ENCODE data around the gene GLRA3.

Gene GLRA3

DNA sequence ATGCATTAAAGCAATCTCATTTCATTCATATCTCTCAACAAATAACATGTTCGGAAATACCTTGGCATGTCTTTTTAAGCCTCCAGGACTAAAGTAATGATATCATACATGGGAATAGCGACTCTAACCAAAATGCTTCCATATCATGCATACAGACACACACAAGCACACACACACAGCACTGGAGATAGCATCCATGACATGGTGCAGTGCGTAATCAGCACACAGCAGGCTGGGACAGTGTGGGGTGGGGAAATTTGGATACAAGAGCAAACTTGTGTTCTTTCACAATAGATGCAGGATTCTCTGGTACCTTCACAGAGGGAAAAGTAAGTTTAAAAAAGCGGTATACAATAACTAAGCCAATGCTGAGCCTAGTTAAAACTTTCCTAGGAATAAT is 174.4 kb downstream of the GLRA3 start:
- TF ChIP-seq, protein P1, sequence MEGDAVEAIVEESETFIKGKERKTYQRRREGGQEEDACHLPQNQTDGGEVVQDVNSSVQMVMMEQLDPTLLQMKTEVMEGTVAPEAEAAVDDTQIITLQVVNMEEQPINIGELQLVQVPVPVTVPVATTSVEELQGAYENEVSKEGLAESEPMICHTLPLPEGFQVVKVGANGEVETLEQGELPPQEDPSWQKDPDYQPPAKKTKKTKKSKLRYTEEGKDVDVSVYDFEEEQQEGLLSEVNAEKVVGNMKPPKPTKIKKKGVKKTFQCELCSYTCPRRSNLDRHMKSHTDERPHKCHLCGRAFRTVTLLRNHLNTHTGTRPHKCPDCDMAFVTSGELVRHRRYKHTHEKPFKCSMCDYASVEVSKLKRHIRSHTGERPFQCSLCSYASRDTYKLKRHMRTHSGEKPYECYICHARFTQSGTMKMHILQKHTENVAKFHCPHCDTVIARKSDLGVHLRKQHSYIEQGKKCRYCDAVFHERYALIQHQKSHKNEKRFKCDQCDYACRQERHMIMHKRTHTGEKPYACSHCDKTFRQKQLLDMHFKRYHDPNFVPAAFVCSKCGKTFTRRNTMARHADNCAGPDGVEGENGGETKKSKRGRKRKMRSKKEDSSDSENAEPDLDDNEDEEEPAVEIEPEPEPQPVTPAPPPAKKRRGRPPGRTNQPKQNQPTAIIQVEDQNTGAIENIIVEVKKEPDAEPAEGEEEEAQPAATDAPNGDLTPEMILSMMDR (IDR thresholded peaks at IDR 0.05; ENCODE audit: insufficient read depth, low read length, poor library complexity, severe bottlenecking), result no peak
- DNase-seq (ENCODE audit: extremely low read depth, insufficient read length), result no peak
- Histone ChIP-seq H3K27me3 (replicated peaks; ENCODE audit: control insufficient read depth, insufficient read depth, low read length) (no peaks in the 10 kb centered on the region), H3K4me3 (replicated peaks; ENCODE audit: low read depth, low read length) (no peak overlapping the region), H3K36me3 (ENCODE audit: control insufficient read depth, insufficient read depth, low read length) (no peaks in the 10 kb centered on the region)

DNA sequence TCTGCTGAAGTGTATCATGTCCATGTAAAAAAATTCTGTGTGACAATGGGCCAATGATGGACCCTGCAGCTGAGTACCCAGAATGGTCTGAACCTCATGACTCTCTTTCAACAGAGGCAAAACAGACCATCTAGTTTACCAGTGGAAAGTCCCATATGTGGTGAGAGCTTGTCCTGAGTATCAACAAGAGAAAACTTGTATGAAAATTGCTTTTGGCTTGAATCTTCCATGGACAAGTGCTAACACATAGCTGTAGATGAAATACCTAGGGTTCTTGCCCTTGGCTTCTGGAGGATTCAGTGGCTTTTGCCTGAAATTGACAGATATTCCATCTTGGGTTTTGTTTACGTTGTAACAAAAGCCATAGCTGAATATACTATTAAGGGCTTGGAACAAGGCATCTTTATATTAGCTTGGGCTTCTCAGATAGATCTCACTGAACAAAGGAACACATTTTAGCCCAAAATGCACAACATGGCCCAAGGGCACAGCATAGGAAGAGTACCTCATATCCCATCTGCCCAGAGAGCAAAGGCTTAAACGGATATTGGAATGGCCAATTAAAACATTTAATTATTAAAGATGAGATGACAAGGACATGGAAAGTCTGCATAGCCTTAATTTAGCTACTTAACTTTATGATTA is 178.2 kb downstream of the GLRA3 start:
- Histone ChIP-seq H3K4me3 (replicated peaks; ENCODE audit: low read depth, low read length) (no peak overlapping the region), H3K36me3 (ENCODE audit: control insufficient read depth, insufficient read depth, low read length) (no peaks in the 10 kb centered on the region), H3K27me3 (replicated peaks; ENCODE audit: control insufficient read depth, insufficient read depth, low read length) (no peaks in the 10 kb centered on the region)
- no peak for DNase-seq (ENCODE audit: extremely low read depth, insufficient read length)
- TF ChIP-seq, protein P1 (IDR thresholded peaks at IDR 0.05; ENCODE audit: insufficient read depth, low read length, poor library complexity, severe bottlenecking), result no peak

DNA sequence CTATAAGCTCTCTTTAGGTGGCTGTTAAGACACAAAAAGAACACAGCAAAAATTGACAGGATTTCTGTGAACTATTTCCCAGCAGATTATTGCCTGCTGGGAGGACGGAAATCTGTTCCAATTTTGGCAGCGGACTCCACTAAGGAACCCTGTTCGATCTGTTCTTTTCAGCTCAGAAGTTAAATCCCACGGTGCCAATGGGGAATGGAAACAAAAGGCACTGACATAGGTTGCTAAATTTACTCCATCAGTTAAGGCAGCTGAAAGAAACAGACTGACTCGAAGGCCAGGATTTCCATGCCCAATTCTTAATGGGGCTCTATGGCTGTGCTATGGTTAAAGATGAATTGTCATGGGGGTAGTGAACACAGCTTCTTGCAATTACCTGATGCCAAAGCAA is 180.2 kb downstream of the GLRA3 start:
- Histone ChIP-seq H3K27me3 (replicated peaks; ENCODE audit: control insufficient read depth, insufficient read depth, low read length) (no peaks in the 10 kb centered on the region), H3K36me3 (ENCODE audit: control insufficient read depth, insufficient read depth, low read length) (no peaks in the 10 kb centered on the region), H3K4me3 (replicated peaks; ENCODE audit: low read depth, low read length) (no peak overlapping the region)
- TF ChIP-seq, protein P1 (IDR thresholded peaks at IDR 0.05; ENCODE audit: insufficient read depth, low read length, poor library complexity, severe bottlenecking), result no peak
- DNase-seq (ENCODE audit: extremely low read depth, insufficient read length), result no peak

DNA sequence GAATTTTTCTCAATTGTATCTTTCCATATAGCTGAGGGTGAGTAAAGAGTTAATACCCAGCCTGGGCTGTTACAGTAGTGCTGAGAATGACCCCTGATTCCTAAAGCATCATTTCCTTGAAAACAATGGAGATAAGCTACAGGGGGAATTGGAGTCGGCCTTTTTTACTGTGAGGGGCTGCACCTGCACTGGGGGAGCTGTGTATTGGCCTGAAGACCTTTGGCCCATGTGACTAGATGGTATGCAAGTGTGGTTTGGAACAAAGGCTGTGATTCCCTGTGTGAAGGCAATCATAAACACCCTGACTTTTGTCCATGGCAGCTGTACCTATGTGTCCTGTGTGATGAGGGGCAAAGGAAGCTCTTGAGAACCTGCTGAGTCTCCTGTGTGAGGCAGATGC is 182.7 kb downstream of the GLRA3 start:
- Histone ChIP-seq H3K27me3 (replicated peaks; ENCODE audit: control insufficient read depth, insufficient read depth, low read length) (no peaks in the 10 kb centered on the region), H3K36me3 (ENCODE audit: control insufficient read depth, insufficient read depth, low read length) (no peaks in the 10 kb centered on the region), H3K4me3 (replicated peaks; ENCODE audit: low read depth, low read length) (no peak overlapping the region)
- DNase-seq (ENCODE audit: extremely low read depth, insufficient read length), result no peak
- TF ChIP-seq, protein P1 (IDR thresholded peaks at IDR 0.05; ENCODE audit: insufficient read depth, low read length, poor library complexity, severe bottlenecking), result no peak

DNA sequence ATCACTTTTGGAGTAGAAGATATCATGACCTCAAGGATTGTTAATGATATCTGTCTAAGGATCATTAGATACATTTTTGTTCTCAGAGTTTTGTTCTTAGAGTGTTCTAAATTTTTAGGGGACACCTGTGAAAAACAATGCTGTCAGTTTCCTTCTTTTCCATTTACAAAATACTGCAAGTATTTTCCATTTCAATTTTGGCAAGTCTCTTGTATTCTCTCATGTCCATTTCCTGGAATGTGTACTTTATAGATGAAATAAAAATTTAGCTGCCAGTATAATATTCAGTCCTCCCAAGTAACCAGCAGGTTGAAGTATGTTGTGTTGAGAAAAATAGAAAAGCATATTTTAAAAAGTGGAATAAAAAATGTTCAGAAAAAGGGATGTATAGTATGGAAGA is 188.9 kb downstream of the GLRA3 start:
- Histone ChIP-seq H3K4me3 (replicated peaks; ENCODE audit: low read depth, low read length) (no peak overlapping the region), H3K36me3 (ENCODE audit: control insufficient read depth, insufficient read depth, low read length) (no peaks in the 10 kb centered on the region), H3K27me3 (replicated peaks; ENCODE audit: control insufficient read depth, insufficient read depth, low read length) (no peaks in the 10 kb centered on the region)
- no peak for DNase-seq (ENCODE audit: extremely low read depth, insufficient read length)
- TF ChIP-seq, protein P1 (IDR thresholded peaks at IDR 0.05; ENCODE audit: insufficient read depth, low read length, poor library complexity, severe bottlenecking), result no peak

DNA sequence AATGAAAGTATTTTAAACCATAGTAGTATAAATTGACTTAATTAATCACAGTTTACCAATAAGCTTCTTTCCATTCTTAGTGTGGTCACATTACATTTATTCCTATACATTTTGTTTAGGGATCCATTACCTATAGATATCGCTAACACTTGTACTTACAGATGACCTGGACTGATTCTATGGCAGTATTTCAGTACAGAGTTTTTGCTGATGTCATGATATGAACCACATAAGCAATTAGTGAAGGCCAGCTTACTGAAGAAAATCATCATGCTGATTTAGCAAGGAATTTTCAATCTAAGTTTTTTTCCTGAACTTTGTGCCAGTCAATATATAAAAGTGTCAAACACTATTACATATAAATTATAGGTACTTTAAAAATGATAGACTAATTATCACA is 193.3 kb downstream of the GLRA3 start:
- TF ChIP-seq, protein P1 (IDR thresholded peaks at IDR 0.05; ENCODE audit: insufficient read depth, low read length, poor library complexity, severe bottlenecking), result no peak
- no peaks in the 10 kb centered on the region for H3K36me3 ChIP-seq (ENCODE audit: control insufficient read depth, insufficient read depth, low read length)
- no peaks in the 10 kb centered on the region for H3K27me3 ChIP-seq (replicated peaks; ENCODE audit: control insufficient read depth, insufficient read depth, low read length)
- no peak for DNase-seq (ENCODE audit: extremely low read depth, insufficient read length)
- no peak overlapping the region for H3K4me3 ChIP-seq (replicated peaks; ENCODE audit: low read depth, low read length)

Measured in GM06990 (cell line).